Measurements from ENCODE around the gene INPP5E. TPM values are rescaled to one million over a fixed set of nuclear protein-coding genes. Genes with fewer than 3 reads are reported as not detected.

INPP5E gene
- total RNA-seq, 1 donor from 2014 or later = 29.6 TPM

DNA sequence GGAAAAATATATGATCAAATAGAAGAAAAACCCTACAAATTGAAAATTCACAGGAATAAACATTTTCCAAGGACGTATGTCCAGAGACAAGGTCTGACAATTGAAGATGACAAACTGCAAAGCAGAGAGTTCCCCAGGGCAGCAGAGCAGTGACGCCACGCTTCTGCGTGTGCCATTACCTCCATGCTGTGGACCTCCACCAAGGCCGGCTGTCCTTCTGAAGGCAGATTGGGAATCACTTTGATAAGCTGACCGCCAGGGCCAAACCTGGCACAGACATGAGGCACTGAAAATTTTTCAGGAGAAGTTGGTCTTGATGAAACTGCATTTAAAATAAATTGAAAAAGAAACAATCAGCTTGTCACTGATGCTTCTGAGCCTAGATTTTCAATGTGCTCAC, 24.6 kb upstream of the INPP5E start:
- Mint-ChIP-seq H3K4me1 (no peaks in the 10 kb centered on the region), H3K36me3 (ENCODE audit: low read depth) (peaks cover 10% of the 10 kb centered on the region), H3K27me3 (ENCODE audit: low read depth) (no peaks in the 10 kb centered on the region), H3K9me3 (no peaks in the 10 kb centered on the region), H3K27ac (ENCODE audit: unreplicated experiment) (no peak overlapping the region), H3K4me3 (no peak overlapping the region)
- DNase-seq (ENCODE audit: low read depth, low spot score) = no peak
- TF ChIP-seq, protein P1, sequence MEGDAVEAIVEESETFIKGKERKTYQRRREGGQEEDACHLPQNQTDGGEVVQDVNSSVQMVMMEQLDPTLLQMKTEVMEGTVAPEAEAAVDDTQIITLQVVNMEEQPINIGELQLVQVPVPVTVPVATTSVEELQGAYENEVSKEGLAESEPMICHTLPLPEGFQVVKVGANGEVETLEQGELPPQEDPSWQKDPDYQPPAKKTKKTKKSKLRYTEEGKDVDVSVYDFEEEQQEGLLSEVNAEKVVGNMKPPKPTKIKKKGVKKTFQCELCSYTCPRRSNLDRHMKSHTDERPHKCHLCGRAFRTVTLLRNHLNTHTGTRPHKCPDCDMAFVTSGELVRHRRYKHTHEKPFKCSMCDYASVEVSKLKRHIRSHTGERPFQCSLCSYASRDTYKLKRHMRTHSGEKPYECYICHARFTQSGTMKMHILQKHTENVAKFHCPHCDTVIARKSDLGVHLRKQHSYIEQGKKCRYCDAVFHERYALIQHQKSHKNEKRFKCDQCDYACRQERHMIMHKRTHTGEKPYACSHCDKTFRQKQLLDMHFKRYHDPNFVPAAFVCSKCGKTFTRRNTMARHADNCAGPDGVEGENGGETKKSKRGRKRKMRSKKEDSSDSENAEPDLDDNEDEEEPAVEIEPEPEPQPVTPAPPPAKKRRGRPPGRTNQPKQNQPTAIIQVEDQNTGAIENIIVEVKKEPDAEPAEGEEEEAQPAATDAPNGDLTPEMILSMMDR (conservative IDR thresholded peaks at IDR 0.05) = no peak

DNA sequence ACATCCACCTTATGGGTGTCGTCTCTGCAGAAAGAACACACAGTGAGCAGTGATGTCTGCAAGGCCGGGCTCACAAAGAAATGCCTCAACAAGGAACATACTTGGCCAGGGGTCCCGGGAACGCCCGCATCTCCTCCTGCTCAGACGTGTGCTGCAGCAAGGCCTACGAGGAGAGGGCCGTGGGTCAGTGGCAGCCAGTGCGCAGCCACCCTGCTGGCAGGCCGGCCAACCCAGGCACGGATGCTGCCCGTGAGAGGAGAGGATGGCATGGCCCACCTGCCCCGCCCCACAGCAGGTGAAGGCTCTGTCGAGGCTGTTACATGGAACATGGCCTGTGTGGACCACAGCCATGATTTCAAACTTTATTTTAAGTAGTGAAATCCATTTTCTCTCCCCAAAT, 23.9 kb upstream of the INPP5E start:
- Mint-ChIP-seq H3K27me3 (ENCODE audit: low read depth) (no peaks in the 10 kb centered on the region), H3K4me1 (no peaks in the 10 kb centered on the region), H3K4me3 (no peak overlapping the region), H3K36me3 (ENCODE audit: low read depth) (peaks cover 14% of the 10 kb centered on the region), H3K9me3 (no peaks in the 10 kb centered on the region), H3K27ac (ENCODE audit: unreplicated experiment) (no peak overlapping the region)
- TF ChIP-seq, protein P1 (conservative IDR thresholded peaks at IDR 0.05) = no peak
- DNase-seq (ENCODE audit: low read depth, low spot score) = no peak

DNA sequence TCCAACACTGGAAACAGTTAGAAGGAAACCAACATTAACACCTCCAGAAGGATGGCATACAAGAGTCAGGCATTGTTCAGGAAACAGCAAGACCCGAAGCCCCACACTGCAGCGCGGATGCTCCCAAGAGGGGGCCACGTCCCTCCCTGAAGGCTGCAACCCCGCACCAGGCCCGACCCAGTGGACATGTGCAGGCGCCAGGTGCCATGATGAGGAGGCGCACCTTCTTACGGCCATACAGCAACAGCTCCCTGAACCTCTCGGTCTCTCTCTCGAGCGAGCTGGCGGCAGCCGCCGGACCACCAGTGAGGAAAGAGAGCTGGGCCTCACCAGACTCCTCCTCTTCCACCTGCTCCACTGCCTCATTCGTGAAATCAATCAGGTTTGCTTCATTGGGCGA, 23.0 kb upstream of the INPP5E start:
- H3K4me3 Mint-ChIP-seq = no peak overlapping the region
- peaks cover 14% of the 10 kb centered on the region for H3K36me3 Mint-ChIP-seq (ENCODE audit: low read depth)
- no peaks in the 10 kb centered on the region for H3K27me3 Mint-ChIP-seq (ENCODE audit: low read depth)
- no peaks in the 10 kb centered on the region for H3K9me3 Mint-ChIP-seq
- no peaks in the 10 kb centered on the region for H3K4me1 Mint-ChIP-seq
- no peak overlapping the region for H3K27ac Mint-ChIP-seq (ENCODE audit: unreplicated experiment)
- TF ChIP-seq, protein P1 (conservative IDR thresholded peaks at IDR 0.05) = no peak
- no peak for DNase-seq (ENCODE audit: low read depth, low spot score)

DNA sequence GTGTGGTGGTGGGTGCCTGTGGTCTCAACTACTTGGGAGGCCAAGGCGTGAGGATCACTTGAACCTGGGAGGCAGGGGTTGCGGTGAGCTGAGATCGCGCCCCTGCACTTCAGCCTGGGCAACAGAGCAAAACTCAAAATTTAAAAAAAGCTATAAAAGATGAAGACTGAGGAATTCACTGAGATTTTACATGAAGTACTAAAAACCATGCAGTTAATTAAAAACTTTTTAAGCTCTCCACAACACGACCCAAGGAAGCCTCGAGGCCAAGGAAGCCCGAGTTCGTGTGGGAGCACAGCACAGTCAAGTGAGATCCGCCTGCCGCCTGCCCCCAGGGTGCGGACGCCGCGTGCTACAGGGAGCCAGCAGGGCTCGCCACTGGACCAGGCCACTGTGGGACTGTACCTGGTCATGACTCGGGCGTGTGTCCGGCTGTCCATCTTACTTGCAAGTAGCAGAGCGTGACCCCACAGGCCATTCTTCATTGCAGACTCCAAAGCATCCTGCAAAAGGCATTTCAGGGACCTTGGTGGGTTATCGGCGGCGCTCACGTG, 21.2 kb upstream of the INPP5E start:
- peaks cover 11% of the 10 kb centered on the region for H3K36me3 Mint-ChIP-seq (ENCODE audit: low read depth)
- no peaks in the 10 kb centered on the region for H3K4me1 Mint-ChIP-seq

DNA sequence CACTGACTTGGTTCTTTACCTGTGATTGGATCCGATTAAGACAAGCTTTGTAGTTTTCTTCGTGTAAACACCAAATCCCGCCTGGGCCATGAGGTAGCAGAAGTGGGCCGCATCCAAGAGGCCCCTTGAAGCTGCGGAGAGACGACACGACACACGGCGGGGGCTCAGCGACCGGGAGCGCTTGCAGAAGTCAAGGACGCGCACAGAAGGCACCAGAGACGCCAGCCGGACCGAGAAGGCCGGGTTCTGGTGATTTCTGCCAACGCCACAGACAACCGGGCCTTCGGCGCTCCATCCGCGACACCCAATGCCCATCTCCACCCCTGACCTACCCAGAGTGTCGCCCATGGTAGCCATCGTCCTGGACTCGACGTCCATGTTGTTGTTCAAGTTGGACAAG, 19.8 kb upstream of the INPP5E start:
- Mint-ChIP-seq H3K9me3 (no peaks in the 10 kb centered on the region), H3K27ac (ENCODE audit: unreplicated experiment) (no peak overlapping the region), H3K4me3 (no peak overlapping the region), H3K36me3 (ENCODE audit: low read depth) (peaks cover 8% of the 10 kb centered on the region), H3K27me3 (ENCODE audit: low read depth) (no peaks in the 10 kb centered on the region), H3K4me1 (no peaks in the 10 kb centered on the region)
- DNase-seq (ENCODE audit: low read depth, low spot score) = no peak
- TF ChIP-seq, protein P1 (conservative IDR thresholded peaks at IDR 0.05) = no peak

More for the DNA sequence above, 21.2 kb upstream of the INPP5E start:
- no peaks in the 10 kb centered on the region for H3K9me3 Mint-ChIP-seq
- no peak overlapping the region for H3K4me3 Mint-ChIP-seq
- no peak for DNase-seq (ENCODE audit: low read depth, low spot score)
- H3K27ac Mint-ChIP-seq (ENCODE audit: unreplicated experiment) = no peak overlapping the region
- no peaks in the 10 kb centered on the region for H3K27me3 Mint-ChIP-seq (ENCODE audit: low read depth)
- TF ChIP-seq, protein P1 (conservative IDR thresholded peaks at IDR 0.05) = no peak
